Vagina (tissue), 2 donors: ENCODE measurements around the gene FAM241A.

Experiments used
- CTCF ChIP-seq, 3 experiments: fragments of 450-650 bp in 2 of 3; fragments of 200-600 bp in 1 of 3; sonication (generic) in 1 of 3; IDR thresholded peaks; one replicate each; pipeline ENCODE4 v1.5.1; 2017 to 2019; ENCODE audit warnings: antibody characterized with exemption in 3 of 3, mild to moderate bottlenecking in 2 of 3, moderate library complexity in 2 of 3
- POLR2A ChIP-seq, 2 donors: fragments of 450-650 bp; IDR thresholded peaks; one replicate each; pipeline ENCODE4 v1.6.1; 2017; ENCODE audit warnings: antibody characterized with exemption in 2 of 2, mild to moderate bottlenecking in 2 of 2, moderate library complexity in 2 of 2

- no peak for TF ChIP-seq CTCF (IDR thresholded peaks at IDR 0.05)
- no peak for TF ChIP-seq POLR2A (IDR thresholded peaks at IDR 0.05)
Observed at GRCh38 chr4:112146502-112146813, 1.2 kb downstream of the FAM241A start.
